8988T (cell line): ENCODE data around the gene OGFOD3.
A peak's percentile ranks its signal among the peaks of the same experiment; 100 is the strongest.
"Not testable (repeated sequence)": the region's sequence is repeated elsewhere in the genome, so short reads cannot be mapped to it uniquely, and the experiment has no call there.

Experiments
- DNase-seq: peaks from one replicate; pipeline ENCODE4 v3.0.0; 2011

The OGFOD3 gene

GRCh38 chr17:82386255-82386831, 32.0 kb downstream of the OGFOD3 start:
- DNase-seq = no peak

- DNase-seq = no peak
These were observed 32.7 kb downstream of the OGFOD3 start for GRCh38 chr17:82385559-82386254.

- peak; percentile 60 for DNase-seq
These were observed 33.5 kb downstream of the OGFOD3 start for GRCh38 chr17:82384730-82385481.

- no peak for DNase-seq
These were observed 34.2 kb downstream of the OGFOD3 start for GRCh38 chr17:82384051-82384729.

GRCh38 chr17:82383411-82383810, 35.0 kb downstream of the OGFOD3 start:
- DNase-seq = no peak

DNA sequence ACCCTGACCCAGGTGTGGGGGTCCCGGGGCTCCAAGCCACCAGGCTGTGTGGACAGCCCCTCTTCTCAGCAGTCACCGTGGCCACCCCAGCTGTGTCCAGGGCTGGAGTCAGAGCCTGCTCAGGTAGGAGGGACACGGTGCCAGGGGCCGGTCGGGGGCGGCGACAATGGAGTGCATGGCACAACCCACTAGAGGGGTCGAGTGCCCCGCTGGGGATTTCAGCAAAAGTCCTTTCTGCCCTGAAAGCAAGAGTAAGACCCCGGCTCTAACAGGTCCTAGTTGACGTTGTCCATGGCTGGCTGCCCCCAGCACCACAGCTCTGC, 35.5 kb downstream of the OGFOD3 start:
- no peak for DNase-seq

DNA sequence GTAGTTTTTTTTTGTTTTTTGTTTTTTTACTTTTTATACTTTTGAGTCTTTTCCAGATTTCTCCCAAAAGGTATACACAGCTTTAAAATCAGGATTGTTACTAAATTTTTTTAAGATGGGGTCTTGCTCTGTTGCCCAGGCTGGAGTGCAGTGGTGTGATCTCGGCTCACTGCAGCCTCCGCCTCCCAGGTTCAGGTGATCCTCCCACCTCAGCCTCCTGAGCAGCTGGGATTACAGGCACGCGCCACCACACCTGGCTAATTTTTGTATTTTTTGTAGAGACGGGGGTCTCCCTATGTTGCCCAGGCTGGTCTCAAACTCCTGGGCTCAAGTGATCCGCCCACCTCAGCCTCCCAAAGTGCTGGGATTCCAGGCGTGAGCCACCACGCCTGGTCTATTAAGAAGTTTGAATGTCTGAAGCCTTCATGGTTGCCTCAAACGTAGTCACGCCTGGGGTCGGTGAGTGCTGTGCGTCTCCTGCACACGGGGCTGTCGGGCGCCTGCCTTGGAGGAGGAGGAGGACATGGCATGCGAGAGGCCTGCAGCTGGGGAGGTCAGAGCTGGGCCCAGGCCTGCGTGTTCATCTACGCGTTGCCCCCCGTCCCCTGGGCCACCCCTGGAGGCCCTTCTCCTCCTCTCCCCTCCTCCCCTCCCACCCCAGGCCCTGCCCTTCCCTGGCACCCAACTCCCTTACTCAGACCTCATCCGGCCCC, 36.0 kb downstream of the OGFOD3 start:
- not testable (repeated sequence) for DNase-seq

DNA sequence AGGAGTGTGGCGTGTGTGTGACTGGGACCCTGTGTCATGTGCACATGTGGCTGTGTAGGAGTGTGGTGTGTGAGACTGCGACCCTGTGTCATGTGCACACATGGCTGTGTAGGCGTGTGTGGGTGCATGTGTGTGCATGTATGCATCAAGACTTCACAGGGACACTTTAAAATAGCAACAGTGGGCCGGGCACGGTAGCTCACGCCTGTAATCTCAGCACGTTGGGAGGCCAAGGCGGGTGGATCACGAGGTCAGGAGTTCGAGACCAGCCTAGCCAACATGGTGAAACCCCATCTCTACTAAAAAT, 36.7 kb downstream of the OGFOD3 start:
- DNase-seq = not testable (repeated sequence)

- no peak for DNase-seq
These were observed 37.3 kb downstream of the OGFOD3 start for GRCh38 chr17:82380860-82381702.

DNA sequence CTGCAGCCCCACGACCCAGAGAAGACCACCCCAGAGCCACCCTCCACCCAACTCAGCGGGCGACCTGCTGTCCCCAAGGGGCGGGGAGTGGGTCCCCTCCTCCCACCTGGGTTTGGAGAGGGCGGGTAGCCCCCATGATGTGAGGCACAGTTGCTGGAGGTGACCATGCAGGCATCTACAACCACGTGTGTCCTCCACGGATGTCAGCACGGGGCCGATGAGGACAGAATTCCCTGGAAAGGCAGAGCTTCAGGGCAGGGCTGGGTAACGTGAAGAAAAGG, 39.7 kb downstream of the OGFOD3 start:
- DNase-seq = no peak

- DNase-seq = no peak
These were observed 40.3 kb downstream of the OGFOD3 start for GRCh38 chr17:82377924-82378740.

DNA sequence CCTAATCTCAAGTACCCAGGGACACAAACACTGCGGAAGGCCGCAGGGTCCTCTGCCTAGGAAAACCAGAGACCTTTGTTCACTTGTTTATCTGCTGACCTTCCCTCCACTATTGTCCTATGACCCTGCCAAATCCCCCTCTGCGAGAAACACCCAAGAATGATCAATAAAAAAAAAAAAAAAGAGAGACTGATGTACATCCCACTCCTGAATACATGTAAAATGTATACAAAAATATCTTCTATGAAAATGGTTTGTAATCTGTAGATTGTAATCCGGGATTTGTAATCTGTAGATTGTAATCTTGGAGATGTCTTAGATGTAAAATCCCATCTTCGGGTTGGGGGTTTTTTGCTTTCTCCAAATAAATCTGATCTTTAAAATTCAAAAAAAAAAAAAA, 41.1 kb downstream of the OGFOD3 start:
- not testable (repeated sequence) for DNase-seq

- DNase-seq = no peak
These were observed 42.2 kb downstream of the OGFOD3 start for GRCh38 chr17:82376042-82376730.

- no peak for DNase-seq
These were observed 42.9 kb downstream of the OGFOD3 start for GRCh38 chr17:82375359-82376041.

DNA sequence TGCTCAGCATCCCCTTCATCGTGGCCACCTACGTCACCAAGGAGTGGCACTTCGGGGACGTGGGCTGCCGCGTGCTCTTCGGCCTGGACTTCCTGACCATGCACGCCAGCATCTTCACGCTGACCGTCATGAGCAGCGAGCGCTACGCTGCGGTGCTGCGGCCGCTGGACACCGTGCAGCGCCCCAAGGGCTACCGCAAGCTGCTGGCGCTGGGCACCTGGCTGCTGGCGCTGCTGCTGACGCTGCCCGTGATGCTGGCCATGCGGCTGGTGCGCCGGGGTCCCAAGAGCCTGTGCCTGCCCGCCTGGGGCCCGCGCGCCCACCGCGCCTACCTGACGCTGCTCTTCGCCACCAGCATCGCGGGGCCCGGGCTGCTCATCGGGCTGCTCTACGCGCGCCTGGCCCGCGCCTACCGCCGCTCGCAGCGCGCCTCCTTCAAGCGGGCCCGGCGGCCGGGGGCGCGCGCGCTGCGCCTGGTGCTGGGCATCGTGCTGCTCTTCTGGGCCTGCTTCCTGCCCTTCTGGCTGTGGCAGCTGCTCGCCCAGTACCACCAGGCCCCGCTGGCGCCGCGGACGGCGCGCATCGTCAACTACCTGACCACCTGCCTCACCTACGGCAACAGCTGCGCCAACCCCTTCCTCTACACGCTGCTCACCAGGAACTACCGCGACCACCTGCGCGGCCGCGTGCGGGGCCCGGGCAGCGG, 43.6 kb downstream of the OGFOD3 start:
- no peak for DNase-seq

GRCh38 chr17:82373731-82374625, 44.4 kb downstream of the OGFOD3 start:
- no peak for DNase-seq

DNA sequence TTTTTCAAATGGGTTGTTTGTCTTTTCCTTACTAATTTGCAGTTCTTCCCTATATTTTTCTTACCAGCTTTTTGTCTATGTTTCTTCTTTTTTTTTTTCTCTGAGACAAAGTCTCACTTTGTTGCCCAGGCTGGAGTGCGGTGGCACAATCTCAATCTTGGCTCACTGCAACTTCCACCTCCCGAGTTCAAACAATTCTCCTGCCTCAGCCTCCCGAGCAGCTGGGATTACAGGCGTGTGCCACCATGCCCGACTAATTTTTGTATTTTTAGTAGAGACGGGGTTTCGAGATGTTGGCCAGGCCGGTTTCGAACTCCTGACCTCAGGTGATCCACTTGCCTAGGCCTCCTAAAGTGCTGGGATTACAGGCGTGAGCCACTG, 45.3 kb downstream of the OGFOD3 start:
- DNase-seq = not testable (repeated sequence)

GRCh38 chr17:82372249-82373071, 45.9 kb downstream of the OGFOD3 start:
- no peak for DNase-seq
